Measurements from ENCODE around the gene ENTREP1. TPM values are rescaled to one million over a fixed set of nuclear protein-coding genes. Genes with fewer than 3 reads are reported as not detected.

Gene ENTREP1
- total and polyA plus RNA-seq, 2 donors (not counting 1 experiment from before 2014, with no cell fraction given), result not detected

GRCh38 chr9:69297300-69297980, 27.6 kb upstream of the ENTREP1 start:
- intact Hi-C loops (cut with micrococcal nuclease), result no loop called here
- no peaks in the 10 kb centered on the region for H3K79me2 ChIP-seq (ENCODE audit: control insufficient read depth, insufficient read depth, low read length)
- H3K9me3 Mint-ChIP-seq (ENCODE audit: insufficient read depth), result no peaks in the 10 kb centered on the region
- H3K36me3 ChIP-seq (replicated peaks in 1 of 2; ENCODE audit: control extremely low read depth in 1 of 2, control insufficient read depth in 1 of 2, extremely low read depth in 1 of 2, insufficient read depth in 2 of 2, low read length in 1 of 2), result no peaks in the 10 kb centered on the region
- ChIA-PET CTCF (no interaction called here), POLR2A (no interaction called here)
- ATAC-seq (ENCODE audit: low read depth) (no peak), DNase-seq (no peak)
- H3K27ac ChIP-seq (ENCODE audit: low read length in 2 of 2), result no peak overlapping the region
- H3K27me3 Mint-ChIP-seq, result peaks cover 14% of the 10 kb centered on the region
- 100% methylated on average over 6 of the region's 11 CpGs for WGBS (ENCODE audit: insufficient coverage)
- H3K27me3 ChIP-seq (replicated peaks in 1 of 4; ENCODE audit: control extremely low read depth in 1 of 4, control insufficient read depth in 3 of 4, insufficient read depth in 4 of 4, low read length in 3 of 4), result no peaks in the 10 kb centered on the region
- H3K9ac ChIP-seq (ENCODE audit: low read length), result no peak overlapping the region
- no peak overlapping the region for H3K4me2 ChIP-seq (replicated peaks; ENCODE audit: low read depth, low read length, poor library complexity, severe bottlenecking)
- no peak overlapping the region for H3K27ac Mint-ChIP-seq
- no peak overlapping the region for H2AFZ ChIP-seq (ENCODE audit: insufficient read depth, low read depth, low read length, poor library complexity, severe bottlenecking)
- no peaks in the 10 kb centered on the region for H4K20me1 ChIP-seq (ENCODE audit: control insufficient read depth, insufficient read depth, low read length, poor library complexity, severe bottlenecking)
- no peak overlapping the region for H3K4me3 ChIP-seq (ENCODE audit: control extremely low read depth in 1 of 5, extremely low read depth in 1 of 5, insufficient read depth in 1 of 5, low read depth in 2 of 5, low read length in 4 of 5)
- H3K4me1 Mint-ChIP-seq, result no peaks in the 10 kb centered on the region
- no peak overlapping the region for H3K4me3 Mint-ChIP-seq
- TF ChIP-seq CTCF (IDR thresholded peaks at IDR 0.05) (no peak), EZH2 (IDR thresholded peaks at IDR 0.05; ENCODE audit: borderline replicate concordance, insufficient read depth, low read depth, low read length, poor library complexity, severe bottlenecking) (no peak)
- H3K9me3 ChIP-seq (ENCODE audit: control extremely low read depth in 1 of 3, control insufficient read depth in 2 of 3, insufficient read depth in 1 of 3, low read length in 2 of 3), result no peaks in the 10 kb centered on the region
- H3K4me1 ChIP-seq (ENCODE audit: control insufficient read depth in 2 of 2, insufficient read depth in 2 of 2, low read length in 2 of 2), result no peaks in the 10 kb centered on the region

DNA sequence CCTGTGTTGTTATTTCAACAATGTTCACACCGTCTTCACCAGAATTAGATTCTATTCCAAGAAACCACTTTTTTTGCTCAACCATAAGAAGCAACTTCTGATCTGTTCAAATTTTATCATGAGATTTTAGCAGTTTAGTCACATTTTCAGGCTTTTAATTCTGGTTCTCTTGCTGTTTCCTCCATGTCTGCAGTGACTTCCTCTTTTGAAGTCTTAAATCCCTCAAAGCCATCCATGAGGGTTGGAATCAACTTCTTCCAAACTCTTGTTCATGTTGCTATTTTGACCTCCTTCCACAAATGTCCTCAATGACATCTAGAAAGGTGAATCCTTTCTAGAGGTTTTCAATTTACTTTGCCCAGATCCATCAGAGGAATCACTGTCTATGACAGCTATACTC, 25.7 kb upstream of the ENTREP1 start:
- Histone ChIP-seq H3K4me2 (replicated peaks; ENCODE audit: low read depth, low read length, poor library complexity, severe bottlenecking) (no peak overlapping the region), H3K27me3 (replicated peaks in 1 of 4; ENCODE audit: control extremely low read depth in 1 of 4, control insufficient read depth in 3 of 4, insufficient read depth in 4 of 4, low read length in 3 of 4) (no peaks in the 10 kb centered on the region), H3K36me3 (replicated peaks in 1 of 2; ENCODE audit: control extremely low read depth in 1 of 2, control insufficient read depth in 1 of 2, extremely low read depth in 1 of 2, insufficient read depth in 2 of 2, low read length in 1 of 2) (no peaks in the 10 kb centered on the region), H3K79me2 (ENCODE audit: control insufficient read depth, insufficient read depth, low read length) (no peaks in the 10 kb centered on the region), H3K4me1 (ENCODE audit: control insufficient read depth in 2 of 2, insufficient read depth in 2 of 2, low read length in 2 of 2) (no peaks in the 10 kb centered on the region), H4K20me1 (ENCODE audit: control insufficient read depth, insufficient read depth, low read length, poor library complexity, severe bottlenecking) (no peaks in the 10 kb centered on the region), H3K4me3 (ENCODE audit: control extremely low read depth in 1 of 5, extremely low read depth in 1 of 5, insufficient read depth in 1 of 5, low read depth in 2 of 5, low read length in 4 of 5) (no peak overlapping the region), H3K9ac (ENCODE audit: low read length) (no peak overlapping the region), H3K9me3 (ENCODE audit: control extremely low read depth in 1 of 3, control insufficient read depth in 2 of 3, insufficient read depth in 1 of 3, low read length in 2 of 3) (no peaks in the 10 kb centered on the region), H2AFZ (ENCODE audit: insufficient read depth, low read depth, low read length, poor library complexity, severe bottlenecking) (no peak overlapping the region), H3K27ac (ENCODE audit: low read length in 2 of 2) (no peak overlapping the region)
- TF ChIP-seq CTCF (IDR thresholded peaks at IDR 0.05) (no peak), EZH2 (IDR thresholded peaks at IDR 0.05; ENCODE audit: borderline replicate concordance, insufficient read depth, low read depth, low read length, poor library complexity, severe bottlenecking) (no peak)
- ChIA-PET CTCF (no interaction called here), POLR2A (no interaction called here)
- no peak for DNase-seq
- no peak overlapping the region for H3K27ac Mint-ChIP-seq
- 0% methylated on average over 1 of the region's 1 CpG for WGBS (ENCODE audit: insufficient coverage)
- peaks cover 9% of the 10 kb centered on the region for H3K27me3 Mint-ChIP-seq
- no peaks in the 10 kb centered on the region for H3K4me1 Mint-ChIP-seq
- intact Hi-C loops (cut with micrococcal nuclease), result no loop called here
- H3K4me3 Mint-ChIP-seq, result no peak overlapping the region
- no peak for ATAC-seq (ENCODE audit: low read depth)
- no peaks in the 10 kb centered on the region for H3K9me3 Mint-ChIP-seq (ENCODE audit: insufficient read depth)
